ENCODE measurements around the gene QSOX2.

DNA sequence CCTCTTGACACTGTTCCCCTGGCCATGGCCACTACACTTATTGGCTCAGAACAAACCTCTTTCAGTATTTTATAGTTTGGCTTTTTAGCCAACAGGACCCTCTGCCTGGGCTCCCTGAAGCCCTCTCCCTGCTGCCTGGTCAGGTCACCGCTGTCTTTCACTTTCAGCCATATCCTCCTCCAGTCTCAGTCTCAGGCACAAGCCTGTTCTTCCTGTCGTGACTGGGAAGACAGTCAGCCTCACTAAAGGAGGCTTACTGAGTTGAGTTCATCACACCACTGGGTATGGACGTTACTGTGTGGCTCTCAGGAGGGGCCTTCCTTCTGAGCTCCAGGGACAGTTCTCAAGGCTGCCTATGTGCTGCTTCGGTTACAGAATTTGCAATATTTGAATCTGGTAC lies 2.0 kb downstream of the QSOX2 start:
- TF ChIP-seq, protein P1, sequence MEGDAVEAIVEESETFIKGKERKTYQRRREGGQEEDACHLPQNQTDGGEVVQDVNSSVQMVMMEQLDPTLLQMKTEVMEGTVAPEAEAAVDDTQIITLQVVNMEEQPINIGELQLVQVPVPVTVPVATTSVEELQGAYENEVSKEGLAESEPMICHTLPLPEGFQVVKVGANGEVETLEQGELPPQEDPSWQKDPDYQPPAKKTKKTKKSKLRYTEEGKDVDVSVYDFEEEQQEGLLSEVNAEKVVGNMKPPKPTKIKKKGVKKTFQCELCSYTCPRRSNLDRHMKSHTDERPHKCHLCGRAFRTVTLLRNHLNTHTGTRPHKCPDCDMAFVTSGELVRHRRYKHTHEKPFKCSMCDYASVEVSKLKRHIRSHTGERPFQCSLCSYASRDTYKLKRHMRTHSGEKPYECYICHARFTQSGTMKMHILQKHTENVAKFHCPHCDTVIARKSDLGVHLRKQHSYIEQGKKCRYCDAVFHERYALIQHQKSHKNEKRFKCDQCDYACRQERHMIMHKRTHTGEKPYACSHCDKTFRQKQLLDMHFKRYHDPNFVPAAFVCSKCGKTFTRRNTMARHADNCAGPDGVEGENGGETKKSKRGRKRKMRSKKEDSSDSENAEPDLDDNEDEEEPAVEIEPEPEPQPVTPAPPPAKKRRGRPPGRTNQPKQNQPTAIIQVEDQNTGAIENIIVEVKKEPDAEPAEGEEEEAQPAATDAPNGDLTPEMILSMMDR (IDR thresholded peaks at IDR 0.05) = no peak
- TF ChIP-seq POLR2A (IDR thresholded peaks at IDR 0.05) = no peak

All from body of pancreas (tissue), 4 donors.